Measurements from ENCODE around the gene RPS6KA2. TPM values are rescaled to one million over a fixed set of nuclear protein-coding genes. Genes with fewer than 3 reads are reported as not detected.

Gene RPS6KA2
- total and polyA plus RNA-seq, 7 experiments from 2014 or later = 4.5 to 17.1 (median 6.6) TPM

- Histone ChIP-seq H3K27me3 (ENCODE audit: control insufficient read depth in 2 of 2, insufficient read depth in 2 of 2, low read length in 2 of 2) (no peaks in the 10 kb centered on the region), H3K36me3 (ENCODE audit: control insufficient read depth in 2 of 3, insufficient read depth in 3 of 3, low read length in 3 of 3) (peaks cover 0 to 8% (median 0%) of the 10 kb centered on the region in 3 experiments), H3K9me3 (ENCODE audit: control insufficient read depth in 2 of 3, low read length in 3 of 3) (no peaks in the 10 kb centered on the region), H3K27ac (ENCODE audit: low read depth, low read length) (no peak overlapping the region), H3K4me1 (ENCODE audit: control insufficient read depth in 2 of 2, insufficient read depth in 2 of 2, low read length in 2 of 2) (no peaks in the 10 kb centered on the region), H3K4me3 (ENCODE audit: low read length) (no peak overlapping the region)
- Mint-ChIP-seq H3K36me3 (peaks cover 0 to 36% (median 0%) of the 10 kb centered on the region in 5 donors), H3K9me3 (no peaks in the 10 kb centered on the region), H3K4me1 (peaks cover 0 to 2% (median 0%) of the 10 kb centered on the region in 7 donors), H3K27me3 (no peaks in the 10 kb centered on the region), H3K4me3 (no peak overlapping the region), H3K27ac (no peak overlapping the region)
- POLR2A ChIA-PET = no interaction called here
- intact Hi-C loops (cut with micrococcal nuclease) = no loop called here
- CTCF ChIA-PET = interaction anchor here (0.6 kb wide), 1 partner anchor 614 kb away, joined by 4 read pairs; no protein-coding TSS in a partner anchor
- ATAC-seq (no peak), DNase-seq (no peak)
Measured at GRCh38 chr6:166446567-166447065, 180.4 kb downstream of the RPS6KA2 start.

DNA sequence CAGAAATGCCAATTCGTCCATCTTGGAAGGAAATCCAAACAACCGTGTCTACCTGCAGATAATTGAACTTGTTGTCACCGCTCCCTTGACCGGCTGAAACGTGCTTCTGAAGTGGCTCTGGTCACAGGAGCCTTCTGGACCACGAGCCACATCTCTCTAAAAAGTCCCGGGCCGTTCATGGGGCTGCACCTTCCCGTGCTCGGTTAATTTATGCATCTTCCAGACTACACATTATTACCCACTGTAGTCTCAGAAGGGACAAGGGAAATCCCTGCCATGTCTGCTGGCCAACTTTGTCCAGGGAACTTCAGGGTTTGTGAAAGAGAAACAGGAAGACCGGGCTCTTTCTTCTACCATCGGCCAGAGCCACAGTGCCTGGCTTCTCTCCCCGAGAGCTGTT, 180.9 kb downstream of the RPS6KA2 start:
- H3K4me3 ChIP-seq (ENCODE audit: low read length) = no peak overlapping the region
- ATAC-seq (no peak), DNase-seq (no peak)
- H3K36me3 Mint-ChIP-seq = peaks cover 0 to 32% (median under 1%) of the 10 kb centered on the region in 5 donors
- peaks cover 0 to 2% (median 0%) of the 10 kb centered on the region in 7 donors for H3K4me1 Mint-ChIP-seq
- CTCF ChIA-PET = interaction anchor here (0.6 kb wide), 2 partner anchors 44 to 615 kb away, joined by 3 to 4 read pairs; no protein-coding TSS in a partner anchor
- no peaks in the 10 kb centered on the region for H3K9me3 Mint-ChIP-seq
- H3K27me3 Mint-ChIP-seq = peaks cover 0 to 3% (median 0%) of the 10 kb centered on the region in 5 donors
- no peaks in the 10 kb centered on the region for H3K9me3 ChIP-seq (ENCODE audit: control insufficient read depth in 2 of 3, low read length in 3 of 3)
- POLR2A ChIA-PET = no interaction called here
- H3K36me3 ChIP-seq (ENCODE audit: control insufficient read depth in 2 of 3, insufficient read depth in 3 of 3, low read length in 3 of 3) = peaks cover 0 to 8% (median 0%) of the 10 kb centered on the region in 3 experiments
- no peak overlapping the region for H3K27ac ChIP-seq (ENCODE audit: low read depth, low read length)
- H3K27ac Mint-ChIP-seq = no peak overlapping the region
- H3K27me3 ChIP-seq (ENCODE audit: control insufficient read depth in 2 of 2, insufficient read depth in 2 of 2, low read length in 2 of 2) = no peaks in the 10 kb centered on the region
- no peak overlapping the region for H3K4me3 Mint-ChIP-seq
- H3K4me1 ChIP-seq (ENCODE audit: control insufficient read depth in 2 of 2, insufficient read depth in 2 of 2, low read length in 2 of 2) = no peaks in the 10 kb centered on the region
- intact Hi-C loops (cut with micrococcal nuclease) = no loop called here

DNA sequence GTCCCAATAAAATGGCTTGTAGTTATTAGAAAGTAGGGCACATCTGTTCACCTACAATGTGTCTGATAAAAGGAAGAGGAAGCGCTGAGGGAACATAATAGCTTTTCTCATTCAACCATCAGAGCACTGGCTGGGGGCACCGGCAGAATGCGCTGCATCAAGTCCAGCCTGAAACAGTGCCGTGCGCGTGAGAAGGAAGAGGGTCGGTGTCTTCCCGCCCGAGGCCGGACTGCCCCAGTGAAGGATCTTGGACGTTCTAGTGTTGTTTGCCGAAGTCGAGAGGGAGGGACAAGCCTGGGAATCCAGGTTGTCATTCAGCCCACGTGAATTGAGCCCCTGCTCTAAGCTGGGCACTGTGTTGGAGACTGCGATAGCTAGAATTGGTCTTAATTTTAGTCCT, 182.6 kb downstream of the RPS6KA2 start:
- peaks cover 0 to 12% (median 0%) of the 10 kb centered on the region in 5 donors for H3K27me3 Mint-ChIP-seq
- intact Hi-C loops (cut with micrococcal nuclease) = no loop called here

GRCh38 chr6:166443166-166443565, 183.9 kb downstream of the RPS6KA2 start:
- no peak overlapping the region for H3K4me3 Mint-ChIP-seq
- POLR2A ChIA-PET = interaction anchor here (0.5 kb wide), 1 partner anchor 25 kb away, joined by 3 read pairs; no protein-coding TSS in a partner anchor
- Histone ChIP-seq H3K27me3 (ENCODE audit: control insufficient read depth in 2 of 2, insufficient read depth in 2 of 2, low read length in 2 of 2) (no peaks in the 10 kb centered on the region), H3K36me3 (ENCODE audit: control insufficient read depth in 2 of 3, insufficient read depth in 3 of 3, low read length in 3 of 3) (no peaks in the 10 kb centered on the region), H3K4me3 (ENCODE audit: low read length) (no peak overlapping the region), H3K27ac (ENCODE audit: low read depth, low read length) (no peak overlapping the region), H3K9me3 (ENCODE audit: control insufficient read depth in 2 of 3, low read length in 3 of 3) (no peaks in the 10 kb centered on the region), H3K4me1 (ENCODE audit: control insufficient read depth in 2 of 2, insufficient read depth in 2 of 2, low read length in 2 of 2) (peaks cover 3 to 8% of the 10 kb centered on the region in 2 donors)
- H3K4me1 Mint-ChIP-seq = peaks cover 9 to 20% (median 10%) of the 10 kb centered on the region in 7 donors
- H3K9me3 Mint-ChIP-seq = no peaks in the 10 kb centered on the region
- no peak for ATAC-seq
- DNase-seq = no peak
- CTCF ChIA-PET = no interaction called here
- no peak overlapping the region for H3K27ac Mint-ChIP-seq
- peaks cover 0 to 25% (median 4%) of the 10 kb centered on the region in 5 donors for H3K36me3 Mint-ChIP-seq
- intact Hi-C loops (cut with micrococcal nuclease) = no loop called here
- H3K27me3 Mint-ChIP-seq = peaks cover 0 to 12% (median 0%) of the 10 kb centered on the region in 5 donors

More for the DNA sequence above, 182.6 kb downstream of the RPS6KA2 start:
- no peak overlapping the region for H3K4me3 Mint-ChIP-seq
- Histone ChIP-seq H3K4me3 (ENCODE audit: low read length) (no peak overlapping the region), H3K4me1 (ENCODE audit: control insufficient read depth in 2 of 2, insufficient read depth in 2 of 2, low read length in 2 of 2) (peaks cover 3 to 6% of the 10 kb centered on the region in 2 donors), H3K9me3 (ENCODE audit: control insufficient read depth in 2 of 3, low read length in 3 of 3) (no peaks in the 10 kb centered on the region), H3K27ac (ENCODE audit: low read depth, low read length) (no peak overlapping the region), H3K27me3 (ENCODE audit: control insufficient read depth in 2 of 2, insufficient read depth in 2 of 2, low read length in 2 of 2) (no peaks in the 10 kb centered on the region), H3K36me3 (ENCODE audit: control insufficient read depth in 2 of 3, insufficient read depth in 3 of 3, low read length in 3 of 3) (peaks cover 0 to 8% (median 0%) of the 10 kb centered on the region in 3 experiments)
- no peak for ATAC-seq
- no peak for DNase-seq
- no peak overlapping the region for H3K27ac Mint-ChIP-seq
- no peaks in the 10 kb centered on the region for H3K9me3 Mint-ChIP-seq
- H3K36me3 Mint-ChIP-seq = peaks cover 0 to 33% (median 4%) of the 10 kb centered on the region in 5 donors
- ChIA-PET POLR2A (interaction anchor here (0.6 to 0.9 kb wide), 2 partner anchors 15 to 25 kb away, joined by 3 read pairs; no protein-coding TSS in a partner anchor), CTCF (interaction anchor here (0.8 kb wide), 1 partner anchor 169 kb away, joined by 3 read pairs; no protein-coding TSS in a partner anchor)
- H3K4me1 Mint-ChIP-seq = peaks cover 7 to 13% (median 8%) of the 10 kb centered on the region in 7 donors

- peaks cover 9 to 26% (median 10%) of the 10 kb centered on the region in 7 donors for H3K4me1 Mint-ChIP-seq
- POLR2A ChIA-PET = no interaction called here
- DNase-seq = no peak
- H3K36me3 Mint-ChIP-seq = peaks cover 0 to 19% (median 4%) of the 10 kb centered on the region in 5 donors
- H3K9me3 ChIP-seq (ENCODE audit: control insufficient read depth in 2 of 3, low read length in 3 of 3) = no peaks in the 10 kb centered on the region
- H3K4me3 Mint-ChIP-seq = no peak overlapping the region
- H3K27ac ChIP-seq (ENCODE audit: low read depth, low read length) = no peak overlapping the region
- H3K4me3 ChIP-seq (ENCODE audit: low read length) = no peak overlapping the region
- no peaks in the 10 kb centered on the region for H3K36me3 ChIP-seq (ENCODE audit: control insufficient read depth in 2 of 3, insufficient read depth in 3 of 3, low read length in 3 of 3)
- H3K27me3 Mint-ChIP-seq = peaks cover 0 to 13% (median 0%) of the 10 kb centered on the region in 5 donors
- H3K27me3 ChIP-seq (ENCODE audit: control insufficient read depth in 2 of 2, insufficient read depth in 2 of 2, low read length in 2 of 2) = no peaks in the 10 kb centered on the region
- H3K4me1 ChIP-seq (ENCODE audit: control insufficient read depth in 2 of 2, insufficient read depth in 2 of 2, low read length in 2 of 2) = peaks cover 3 to 8% of the 10 kb centered on the region in 2 donors
- H3K27ac Mint-ChIP-seq = no peak overlapping the region
- intact Hi-C loops (cut with micrococcal nuclease) = no loop called here
- CTCF ChIA-PET = no interaction called here
- no peak for ATAC-seq
- no peaks in the 10 kb centered on the region for H3K9me3 Mint-ChIP-seq
Measured at GRCh38 chr6:166442131-166442685, 184.8 kb downstream of the RPS6KA2 start.

DNA sequence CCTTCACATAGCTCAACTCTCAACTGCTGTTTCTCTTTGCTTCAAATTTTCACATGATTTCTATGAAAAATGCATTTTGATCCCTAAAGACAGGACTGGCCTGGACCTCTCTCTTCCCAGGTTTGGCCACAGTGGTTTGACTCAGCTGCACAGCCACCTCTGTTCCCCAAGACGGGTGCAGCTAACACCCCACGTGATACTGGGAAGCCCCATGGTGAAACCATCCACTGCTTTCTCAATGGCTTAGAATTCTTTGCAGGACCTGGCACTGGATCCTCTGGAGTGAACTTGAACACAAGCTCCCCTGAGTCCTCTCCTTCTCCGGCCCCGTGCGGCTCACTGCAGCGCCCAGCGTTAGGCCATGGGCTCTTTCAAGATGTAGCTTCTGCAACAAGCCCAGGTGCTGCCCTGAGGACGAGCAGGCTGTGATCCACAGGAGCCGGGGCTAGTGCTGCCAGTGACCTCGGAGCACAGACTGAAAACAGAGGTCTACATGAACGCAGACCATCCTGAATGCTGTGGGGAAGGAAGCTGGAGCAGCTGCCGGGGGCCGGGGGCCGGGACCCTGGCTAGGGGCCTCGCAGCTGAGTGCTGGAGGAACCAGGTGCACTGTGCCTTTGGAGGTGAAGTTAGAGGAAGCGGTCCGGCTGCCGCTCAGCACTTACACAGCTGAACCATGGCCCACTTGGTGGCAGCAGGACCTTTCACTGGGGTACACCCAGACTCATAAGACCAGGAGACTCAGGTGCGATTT, 185.5 kb downstream of the RPS6KA2 start:
- no peak overlapping the region for H3K4me3 ChIP-seq (ENCODE audit: low read length)
- Mint-ChIP-seq H3K36me3 (peaks cover 0 to 12% (median 4%) of the 10 kb centered on the region in 5 donors), H3K4me1 (peaks cover 8 to 26% (median 11%) of the 10 kb centered on the region in 7 donors), H3K9me3 (no peaks in the 10 kb centered on the region), H3K27ac (peak overlapping the region in 2 of 9 donors; percentile 75 to 83), H3K27me3 (peaks cover 0 to 13% (median 0%) of the 10 kb centered on the region in 5 donors), H3K4me3 (peak overlapping the region in 3 of 10 donors; percentile 1 to 24 (median 2))
- intact Hi-C loops (cut with micrococcal nuclease) = no loop called here
- H3K27me3 ChIP-seq (ENCODE audit: control insufficient read depth in 2 of 2, insufficient read depth in 2 of 2, low read length in 2 of 2) = no peaks in the 10 kb centered on the region
- no peak overlapping the region for H3K27ac ChIP-seq (ENCODE audit: low read depth, low read length)
- ChIA-PET CTCF (no interaction called here), POLR2A (interaction anchor here (1.9 kb wide), 1 partner anchor 40 kb away, joined by 5 read pairs; no protein-coding TSS in a partner anchor)
- H3K36me3 ChIP-seq (ENCODE audit: control insufficient read depth in 2 of 3, insufficient read depth in 3 of 3, low read length in 3 of 3) = no peaks in the 10 kb centered on the region
- DNase-seq (no peak), ATAC-seq (peak; percentile 40)
- peaks cover 3 to 8% of the 10 kb centered on the region in 2 donors for H3K4me1 ChIP-seq (ENCODE audit: control insufficient read depth in 2 of 2, insufficient read depth in 2 of 2, low read length in 2 of 2)
- no peaks in the 10 kb centered on the region for H3K9me3 ChIP-seq (ENCODE audit: control insufficient read depth in 2 of 3, low read length in 3 of 3)
